PC-9 (cell line): ENCODE results near the gene KCNK7.

Experiments
- CTCF ChIP-seq: fragments of 200-600 bp; sonication (generic); conservative IDR thresholded peaks from 2 replicates; pipeline ENCODE4 v1.6.1; 2017; ENCODE audit warnings: mixed run types, antibody characterized with exemption, mild to moderate bottlenecking, moderate library complexity
- EZH2 ChIP-seq: fragments of 200-600 bp; sonication (generic); IDR thresholded peaks from 2 replicates; pipeline ENCODE4 v1.8.0; 2017; ENCODE audit warnings: antibody characterized with exemption, low read depth

GRCh38 chr11:65634440-65634839, 38.8 kb upstream of the KCNK7 start:
- TF ChIP-seq CTCF (no peak), EZH2 (no peak)
